22Rv1 (cell line): ENCODE measurements around the gene TRMT11.

Source experiments
- ZFX ChIP-seq: fragments of 450-650 bp; IDR thresholded peaks from 2 replicates; pipeline ENCODE4 v1.6.1; 2017; ENCODE audit warnings: antibody characterized with exemption, borderline replicate concordance
- TF ChIP-seq, protein P1 (sequence below): fragments of 450-650 bp; IDR thresholded peaks from 2 replicates; pipeline ENCODE4 v1.5.1; 2017; ENCODE audit warnings: mild to moderate bottlenecking

DNA sequence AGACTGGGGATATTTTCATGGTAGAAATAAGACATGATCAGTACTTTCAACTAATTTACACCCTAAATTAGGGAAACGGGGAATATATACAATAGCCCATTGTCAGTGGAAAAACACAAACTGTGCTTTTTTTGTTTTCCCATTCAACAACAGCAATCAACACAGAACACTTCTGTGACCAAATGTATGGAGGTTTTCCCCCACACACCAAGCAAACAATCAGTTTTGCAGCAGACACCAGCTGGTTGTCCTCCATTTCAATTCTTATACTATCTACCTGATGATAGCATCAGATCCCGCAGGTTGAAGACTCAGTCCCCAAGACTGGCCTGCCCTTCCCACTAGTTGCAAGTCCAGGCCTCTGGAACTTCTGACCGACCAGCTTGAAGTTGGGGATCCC, 25.2 kb upstream of the TRMT11 start:
- TF ChIP-seq, protein P1, sequence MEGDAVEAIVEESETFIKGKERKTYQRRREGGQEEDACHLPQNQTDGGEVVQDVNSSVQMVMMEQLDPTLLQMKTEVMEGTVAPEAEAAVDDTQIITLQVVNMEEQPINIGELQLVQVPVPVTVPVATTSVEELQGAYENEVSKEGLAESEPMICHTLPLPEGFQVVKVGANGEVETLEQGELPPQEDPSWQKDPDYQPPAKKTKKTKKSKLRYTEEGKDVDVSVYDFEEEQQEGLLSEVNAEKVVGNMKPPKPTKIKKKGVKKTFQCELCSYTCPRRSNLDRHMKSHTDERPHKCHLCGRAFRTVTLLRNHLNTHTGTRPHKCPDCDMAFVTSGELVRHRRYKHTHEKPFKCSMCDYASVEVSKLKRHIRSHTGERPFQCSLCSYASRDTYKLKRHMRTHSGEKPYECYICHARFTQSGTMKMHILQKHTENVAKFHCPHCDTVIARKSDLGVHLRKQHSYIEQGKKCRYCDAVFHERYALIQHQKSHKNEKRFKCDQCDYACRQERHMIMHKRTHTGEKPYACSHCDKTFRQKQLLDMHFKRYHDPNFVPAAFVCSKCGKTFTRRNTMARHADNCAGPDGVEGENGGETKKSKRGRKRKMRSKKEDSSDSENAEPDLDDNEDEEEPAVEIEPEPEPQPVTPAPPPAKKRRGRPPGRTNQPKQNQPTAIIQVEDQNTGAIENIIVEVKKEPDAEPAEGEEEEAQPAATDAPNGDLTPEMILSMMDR, result no peak
- no peak for TF ChIP-seq ZFX
